ENCODE measurements around the gene KRT10. TPM values are rescaled to one million over a fixed set of nuclear protein-coding genes. Genes with fewer than 3 reads are reported as not detected.

Gene KRT10
- total RNA-seq, 3 donors from 2014 or later = 48.7 to 50.0 (median 49.7) TPM

DNA sequence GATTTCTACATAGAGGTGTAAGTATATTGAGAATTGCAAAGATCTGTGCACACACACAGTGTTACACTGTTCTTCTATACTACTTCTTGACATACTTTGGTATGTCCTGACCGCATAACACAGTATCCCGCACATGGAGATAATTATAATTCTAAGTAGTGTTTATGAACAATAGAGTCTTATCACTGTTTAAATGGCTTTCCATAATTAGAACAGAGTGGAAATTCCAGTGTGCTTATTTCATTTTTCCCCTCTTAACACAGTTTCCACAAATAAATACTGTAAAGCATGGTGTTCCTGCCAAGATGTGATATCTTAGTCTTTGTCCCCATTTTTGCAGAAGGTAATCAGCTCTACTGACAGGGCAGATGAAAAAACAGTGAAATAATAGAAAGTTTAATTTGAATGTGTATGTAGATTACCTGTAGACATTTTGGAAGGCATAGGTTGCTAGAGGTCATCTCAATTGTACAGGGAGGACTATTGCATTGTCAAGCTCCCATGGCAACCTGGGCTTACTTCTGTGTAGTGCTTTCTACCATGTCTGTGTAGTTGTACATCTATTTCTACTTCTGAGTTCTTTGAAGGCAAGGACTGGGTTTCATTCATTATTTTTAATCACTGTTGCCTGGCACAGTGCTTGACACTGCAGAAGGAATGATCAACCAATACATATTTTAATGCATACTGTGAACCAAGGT lies 12.5 kb downstream of the KRT10 start:
- no peaks in the 10 kb centered on the region for H3K4me1 Mint-ChIP-seq (ENCODE audit: low read depth)

GRCh38 chr17:40806131-40806530 lies 16.3 kb downstream of the KRT10 start:
- Mint-ChIP-seq H3K4me1 (ENCODE audit: low read depth) (peaks cover 3% of the 10 kb centered on the region), H3K9me3 (no peaks in the 10 kb centered on the region), H3K27me3 (ENCODE audit: low read depth) (peaks cover 59% of the 10 kb centered on the region), H3K36me3 (ENCODE audit: insufficient read depth) (no peaks in the 10 kb centered on the region), H3K4me3 (no peak overlapping the region)
- no peak for ATAC-seq
- no peak for DNase-seq

More for the DNA sequence above, 12.5 kb downstream of the KRT10 start:
- H3K4me3 Mint-ChIP-seq = no peak overlapping the region
- H3K9me3 Mint-ChIP-seq = no peaks in the 10 kb centered on the region
- no peak for ATAC-seq
- H3K36me3 Mint-ChIP-seq (ENCODE audit: insufficient read depth) = no peaks in the 10 kb centered on the region
- peaks cover 78% of the 10 kb centered on the region for H3K27me3 Mint-ChIP-seq (ENCODE audit: low read depth)
- DNase-seq = no peak

GRCh38 chr17:40803617-40804082 lies 18.8 kb downstream of the KRT10 start:
- H3K36me3 Mint-ChIP-seq (ENCODE audit: insufficient read depth) = no peaks in the 10 kb centered on the region
- DNase-seq (peak; percentile 70), ATAC-seq (peak; percentile 89 to 96)
- H3K27me3 Mint-ChIP-seq (ENCODE audit: low read depth) = peaks cover 49% of the 10 kb centered on the region
- peaks cover 3% of the 10 kb centered on the region for H3K4me1 Mint-ChIP-seq (ENCODE audit: low read depth)
- no peaks in the 10 kb centered on the region for H3K9me3 Mint-ChIP-seq
- H3K4me3 Mint-ChIP-seq = no peak overlapping the region

GRCh38 chr17:40801157-40801556 lies 21.3 kb downstream of the KRT10 start:
- Mint-ChIP-seq H3K4me3 (no peak overlapping the region), H3K4me1 (ENCODE audit: low read depth) (peaks cover 3% of the 10 kb centered on the region)

GRCh38 chr17:40800381-40800780 lies 22.0 kb downstream of the KRT10 start:
- Mint-ChIP-seq H3K27me3 (ENCODE audit: low read depth) (peaks cover 39% of the 10 kb centered on the region), H3K9me3 (no peaks in the 10 kb centered on the region), H3K36me3 (ENCODE audit: insufficient read depth) (no peaks in the 10 kb centered on the region), H3K4me1 (ENCODE audit: low read depth) (peaks cover 3% of the 10 kb centered on the region), H3K4me3 (no peak overlapping the region)
- ATAC-seq (no peak), DNase-seq (no peak)

More at GRCh38 chr17:40801157-40801556, 21.3 kb downstream of the KRT10 start:
- H3K36me3 Mint-ChIP-seq (ENCODE audit: insufficient read depth) = no peaks in the 10 kb centered on the region
- H3K9me3 Mint-ChIP-seq = no peaks in the 10 kb centered on the region
- peaks cover 40% of the 10 kb centered on the region for H3K27me3 Mint-ChIP-seq (ENCODE audit: low read depth)
- DNase-seq (no peak), ATAC-seq (no peak)

- Mint-ChIP-seq H3K4me3 (no peak within 1 kb of the TSS), H3K36me3 (ENCODE audit: insufficient read depth) (no peaks in the 10 kb centered on the region), H3K4me1 (ENCODE audit: low read depth) (peaks cover 3% of the 10 kb centered on the region), H3K9me3 (no peaks in the 10 kb centered on the region), H3K27me3 (ENCODE audit: low read depth) (peaks cover 38% of the 10 kb centered on the region)
- DNase-seq (no peak), ATAC-seq (no peak)
Observed at GRCh38 chr17:40799859-40800258, 22.6 kb downstream of the KRT10 start, which contains the start of gene KRT28. TSS of gene KRT28 (minus strand) at chr17:40799959. CDS start at chr17:40799893, 66 bp downstream.

DNA sequence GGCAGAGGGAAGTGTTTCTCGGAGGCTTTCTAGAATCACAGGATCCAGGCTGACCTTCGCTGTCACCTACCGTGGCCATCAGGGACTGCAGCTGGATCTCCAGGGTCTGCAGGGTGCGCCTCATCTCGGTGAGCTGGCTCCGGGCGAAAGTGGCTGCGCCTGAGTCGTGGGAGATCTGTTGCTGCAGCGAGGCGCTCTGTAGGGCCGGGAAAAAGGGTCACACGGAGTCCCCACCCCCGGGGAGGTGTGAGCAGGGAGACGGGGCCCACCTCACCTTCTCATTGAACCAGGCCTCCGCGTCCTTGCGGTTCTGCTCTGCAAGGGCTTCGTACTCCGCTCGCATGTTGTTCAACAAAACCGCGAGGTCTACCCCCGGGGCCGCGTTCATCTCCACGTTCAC lies 25.6 kb downstream of the KRT10 start:
- ATAC-seq (no peak), DNase-seq (no peak)
- Mint-ChIP-seq H3K27me3 (ENCODE audit: low read depth) (peaks cover 33% of the 10 kb centered on the region), H3K4me3 (no peak overlapping the region), H3K4me1 (ENCODE audit: low read depth) (no peaks in the 10 kb centered on the region), H3K9me3 (no peaks in the 10 kb centered on the region), H3K36me3 (ENCODE audit: insufficient read depth) (no peaks in the 10 kb centered on the region)

GRCh38 chr17:40795019-40795667 lies 27.3 kb downstream of the KRT10 start:
- Mint-ChIP-seq H3K4me3 (no peak overlapping the region), H3K9me3 (no peaks in the 10 kb centered on the region), H3K4me1 (ENCODE audit: low read depth) (no peaks in the 10 kb centered on the region), H3K36me3 (ENCODE audit: insufficient read depth) (no peaks in the 10 kb centered on the region), H3K27me3 (ENCODE audit: low read depth) (peaks cover 33% of the 10 kb centered on the region)
- DNase-seq (no peak), ATAC-seq (no peak)

- H3K4me3 Mint-ChIP-seq = no peak overlapping the region
- H3K27me3 Mint-ChIP-seq (ENCODE audit: low read depth) = peaks cover 30% of the 10 kb centered on the region
- H3K4me1 Mint-ChIP-seq (ENCODE audit: low read depth) = no peaks in the 10 kb centered on the region
- DNase-seq (no peak), ATAC-seq (no peak)
- no peaks in the 10 kb centered on the region for H3K9me3 Mint-ChIP-seq
- no peaks in the 10 kb centered on the region for H3K36me3 Mint-ChIP-seq (ENCODE audit: insufficient read depth)
Observed at GRCh38 chr17:40794466-40794865, 27.9 kb downstream of the KRT10 start.

DNA sequence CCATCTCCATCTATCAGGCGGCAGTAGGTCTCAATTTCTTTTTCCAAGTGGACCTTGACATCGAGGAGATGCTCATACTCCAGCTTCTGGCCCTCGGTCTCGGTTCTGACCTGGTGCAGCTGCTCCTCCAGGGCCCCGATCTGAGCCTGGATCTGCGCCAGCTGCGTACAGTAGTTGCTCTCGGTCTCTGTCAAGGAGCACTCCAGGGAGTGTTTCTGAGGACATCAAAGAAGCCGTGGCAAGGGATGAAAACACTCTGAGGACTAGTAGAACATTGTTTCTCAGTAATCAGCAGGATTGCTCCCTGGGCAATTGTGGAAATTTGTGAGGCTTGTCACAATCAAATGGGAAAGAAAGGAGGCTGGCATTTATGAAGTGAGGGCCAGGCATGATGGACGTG lies 28.6 kb downstream of the KRT10 start:
- Mint-ChIP-seq H3K4me1 (ENCODE audit: low read depth) (no peaks in the 10 kb centered on the region), H3K4me3 (no peak overlapping the region), H3K9me3 (no peaks in the 10 kb centered on the region), H3K36me3 (ENCODE audit: insufficient read depth) (no peaks in the 10 kb centered on the region), H3K27me3 (ENCODE audit: low read depth) (peaks cover 26% of the 10 kb centered on the region)
- DNase-seq (no peak), ATAC-seq (no peak)

DNA sequence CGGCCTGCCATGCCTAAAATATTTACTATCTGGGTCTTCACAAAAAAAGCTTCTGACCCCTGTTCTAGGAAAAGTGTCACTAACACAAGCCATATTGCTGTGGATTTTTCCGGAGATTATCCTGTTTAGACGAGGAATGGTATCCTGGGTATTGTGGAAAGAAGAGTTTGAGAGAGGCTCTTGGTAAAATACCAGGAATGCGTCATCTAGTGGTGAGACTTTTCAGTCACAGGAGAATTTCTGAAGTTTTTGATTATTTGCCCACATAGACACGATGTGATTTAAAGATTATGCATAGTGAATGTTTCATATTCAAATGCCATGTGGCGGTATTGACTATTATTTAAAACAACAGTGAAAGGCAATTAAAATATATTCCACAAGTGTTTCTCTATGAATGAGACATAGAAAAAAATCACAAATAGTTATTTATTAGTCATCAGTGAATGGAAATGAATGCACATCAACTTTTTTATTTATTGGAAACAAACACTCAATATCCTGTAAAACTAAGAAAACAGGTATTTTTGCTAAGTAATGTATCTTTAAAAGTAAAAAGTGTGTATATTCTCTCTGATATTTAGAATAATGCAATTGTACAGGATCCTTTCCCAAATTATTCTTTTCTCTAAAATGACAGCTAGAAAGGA lies 30.5 kb downstream of the KRT10 start:
- H3K4me3 Mint-ChIP-seq = no peak overlapping the region
- H3K9me3 Mint-ChIP-seq = no peaks in the 10 kb centered on the region
- H3K4me1 Mint-ChIP-seq (ENCODE audit: low read depth) = no peaks in the 10 kb centered on the region
- peaks cover 24% of the 10 kb centered on the region for H3K27me3 Mint-ChIP-seq (ENCODE audit: low read depth)
- ATAC-seq = no peak
- no peaks in the 10 kb centered on the region for H3K36me3 Mint-ChIP-seq (ENCODE audit: insufficient read depth)
- no peak for DNase-seq

DNA sequence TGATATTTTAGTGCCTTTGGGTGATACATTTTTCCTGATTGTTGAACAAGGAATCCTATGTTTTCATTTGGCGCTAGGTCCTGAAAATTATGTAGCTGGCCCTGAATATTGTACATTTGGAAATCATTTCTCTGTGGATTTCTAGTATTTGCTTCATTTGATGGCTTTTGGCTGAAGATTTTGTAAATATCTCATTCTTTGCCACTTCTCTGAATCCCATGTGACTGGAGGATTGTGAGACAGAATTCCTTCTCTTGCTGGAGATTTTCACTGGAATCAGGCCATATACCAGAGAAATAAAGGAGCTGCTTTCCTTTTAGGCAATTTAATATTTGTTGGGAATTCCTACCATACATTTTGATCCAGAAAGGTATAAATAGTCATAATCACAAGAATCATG lies 31.3 kb downstream of the KRT10 start:
- Mint-ChIP-seq H3K4me1 (ENCODE audit: low read depth) (no peaks in the 10 kb centered on the region), H3K9me3 (no peaks in the 10 kb centered on the region), H3K4me3 (no peak overlapping the region), H3K36me3 (ENCODE audit: insufficient read depth) (no peaks in the 10 kb centered on the region), H3K27me3 (ENCODE audit: low read depth) (peaks cover 22% of the 10 kb centered on the region)
- no peak for DNase-seq
- no peak for ATAC-seq

GRCh38 chr17:40782450-40782849 lies 40.0 kb downstream of the KRT10 start, which contains the start of gene KRT27:
TSS of gene KRT27 (minus strand) at chr17:40782550. CDS start at chr17:40782493, 57 bp downstream.
- H3K27me3 Mint-ChIP-seq (ENCODE audit: low read depth) = peaks cover 53% of the 10 kb centered on the region
- ATAC-seq = no peak
- H3K9me3 Mint-ChIP-seq = no peaks in the 10 kb centered on the region
- no peak for DNase-seq
- H3K4me3 Mint-ChIP-seq = no peak within 1 kb of the TSS
- H3K36me3 Mint-ChIP-seq (ENCODE audit: insufficient read depth) = no peaks in the 10 kb centered on the region
- H3K4me1 Mint-ChIP-seq (ENCODE audit: low read depth) = peaks cover 4% of the 10 kb centered on the region

GRCh38 chr17:40779181-40779909 lies 43.1 kb downstream of the KRT10 start:
- DNase-seq = no peak
- peak overlapping the region; percentile 56 for H3K4me3 Mint-ChIP-seq
- peaks cover 4% of the 10 kb centered on the region for H3K4me1 Mint-ChIP-seq (ENCODE audit: low read depth)
- ATAC-seq = peak; percentile 48 to 58
- H3K9me3 Mint-ChIP-seq = no peaks in the 10 kb centered on the region
- H3K27me3 Mint-ChIP-seq (ENCODE audit: low read depth) = peaks cover 67% of the 10 kb centered on the region
- H3K36me3 Mint-ChIP-seq (ENCODE audit: insufficient read depth) = no peaks in the 10 kb centered on the region
